Activated CD4-positive, alpha-beta T cell treated with anti-CD3 and anti-CD28 coated beads, Interleukin-2, amount 50 U/mL, for 1 hour (primary cell): ENCODE results near the gene GMPPA.

Experiments used
- DNase-seq: peaks from one replicate; pipeline ENCODE4 v3.0.0-alpha.2; 2020

GMPPA gene

GRCh38 chr2:219486380-219486959 lies 12.2 kb upstream of the GMPPA start:
- DNase-seq, result no peak

- no peak for DNase-seq
These were observed 10.4 kb upstream of the GMPPA start for GRCh38 chr2:219488149-219488843.

GRCh38 chr2:219488844-219489194 lies 9.9 kb upstream of the GMPPA start:
- no peak for DNase-seq

GRCh38 chr2:219489315-219489714 lies 9.4 kb upstream of the GMPPA start:
- DNase-seq, result no peak

- DNase-seq, result no peak
These were observed 8.5 kb upstream of the GMPPA start for GRCh38 chr2:219490186-219490585.

GRCh38 chr2:219490600-219491130 lies 8.0 kb upstream of the GMPPA start:
- DNase-seq, result no peak

- no peak for DNase-seq
These were observed 7.3 kb upstream of the GMPPA start for GRCh38 chr2:219491278-219491963.

- no peak for DNase-seq
These were observed 6.1 kb upstream of the GMPPA start for GRCh38 chr2:219492575-219492974.

GRCh38 chr2:219493086-219493485 lies 5.6 kb upstream of the GMPPA start:
- DNase-seq, result no peak

GRCh38 chr2:219494952-219495530 lies 3.6 kb upstream of the GMPPA start:
- no peak for DNase-seq

GRCh38 chr2:219495531-219496122 lies 3.1 kb upstream of the GMPPA start:
- DNase-seq, result peak; percentile 42

GRCh38 chr2:219496247-219496824 lies 2.4 kb upstream of the GMPPA start:
- DNase-seq, result no peak

GRCh38 chr2:219496825-219497494 lies 1.7 kb upstream of the GMPPA start:
- no peak for DNase-seq

- no peak for DNase-seq
These were observed 1.0 kb upstream of the GMPPA start for GRCh38 chr2:219497495-219498279.

GRCh38 chr2:219499058-219499307 lies 292 bp downstream of the GMPPA start:
- DNase-seq, result no peak

- no peak for DNase-seq
These were observed 864 bp downstream of the GMPPA start for GRCh38 chr2:219499555-219499954.

GRCh38 chr2:219500135-219500534 lies 1.4 kb downstream of the GMPPA start:
- no peak for DNase-seq

- no peak for DNase-seq
These were observed 3.2 kb downstream of the GMPPA start for GRCh38 chr2:219501849-219502248.

GRCh38 chr2:219502618-219503017 lies 3.9 kb downstream of the GMPPA start:
- no peak for DNase-seq

- no peak for DNase-seq
These were observed 6.9 kb downstream of the GMPPA start for GRCh38 chr2:219505585-219505984.

GRCh38 chr2:219506153-219506801 lies 7.6 kb downstream of the GMPPA start:
- DNase-seq, result no peak
